ENCODE results near the gene TRAF3IP1.

Gene TRAF3IP1

DNA sequence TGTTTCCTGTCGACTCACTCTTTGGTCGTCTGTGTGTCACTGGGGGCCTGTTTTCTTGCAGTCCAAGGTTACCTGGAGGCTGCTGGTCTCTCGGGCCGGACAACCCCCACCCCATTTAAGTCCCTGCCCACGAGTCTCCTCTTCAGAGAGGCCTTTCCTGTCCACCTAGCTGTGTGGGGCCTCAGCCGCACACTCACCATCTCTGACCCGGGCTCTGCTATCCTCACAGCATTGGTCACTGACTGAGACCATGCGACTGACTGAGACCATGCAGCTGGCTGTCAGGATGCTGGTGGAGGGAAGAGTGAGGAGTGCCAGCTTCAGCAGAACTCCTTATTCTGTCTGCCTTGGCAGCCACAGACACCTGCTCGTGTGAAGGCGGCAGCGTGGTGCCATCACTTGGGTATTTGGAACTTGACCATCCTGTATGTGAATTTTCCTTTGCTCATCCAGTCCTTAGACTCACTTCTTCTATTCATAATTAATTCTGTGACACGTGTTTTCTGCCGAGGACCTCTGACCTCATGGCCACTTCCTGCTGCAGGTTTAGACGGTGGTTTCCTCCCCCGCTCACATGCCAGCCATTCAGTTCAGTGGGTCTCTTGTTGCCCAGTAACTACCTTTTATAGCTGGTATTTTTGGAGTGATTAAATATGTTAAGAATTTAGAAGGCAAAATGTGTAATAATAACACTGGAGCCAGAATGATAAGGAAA, 58.9 kb downstream of the TRAF3IP1 start:
- Histone ChIP-seq H3K36me3 (replicated peaks) (no peaks in the 10 kb centered on the region), H3K4me1 (no peaks in the 10 kb centered on the region), H3K27me3 (ENCODE audit: low read depth) (no peaks in the 10 kb centered on the region), H3K4me3 (no peak overlapping the region), H3K9me3 (no peaks in the 10 kb centered on the region)
- DNase-seq (ENCODE audit: low spot score in 2 of 2) = no peak
- in situ Hi-C loops (cut with MboI; ENCODE audit: low sequenced_read_pairs) = no loop called here

- in situ Hi-C loops (cut with MboI; ENCODE audit: low sequenced_read_pairs) = no loop called here
- no peaks in the 10 kb centered on the region for H3K36me3 ChIP-seq (replicated peaks)
- DNase-seq (ENCODE audit: low spot score in 2 of 2) = no peak
- no peaks in the 10 kb centered on the region for H3K9me3 ChIP-seq
- no peaks in the 10 kb centered on the region for H3K4me1 ChIP-seq
- H3K4me3 ChIP-seq = no peak overlapping the region
- no peaks in the 10 kb centered on the region for H3K27me3 ChIP-seq (ENCODE audit: low read depth)
Measured at GRCh38 chr2:238380336-238380735, 60.0 kb downstream of the TRAF3IP1 start.

DNA sequence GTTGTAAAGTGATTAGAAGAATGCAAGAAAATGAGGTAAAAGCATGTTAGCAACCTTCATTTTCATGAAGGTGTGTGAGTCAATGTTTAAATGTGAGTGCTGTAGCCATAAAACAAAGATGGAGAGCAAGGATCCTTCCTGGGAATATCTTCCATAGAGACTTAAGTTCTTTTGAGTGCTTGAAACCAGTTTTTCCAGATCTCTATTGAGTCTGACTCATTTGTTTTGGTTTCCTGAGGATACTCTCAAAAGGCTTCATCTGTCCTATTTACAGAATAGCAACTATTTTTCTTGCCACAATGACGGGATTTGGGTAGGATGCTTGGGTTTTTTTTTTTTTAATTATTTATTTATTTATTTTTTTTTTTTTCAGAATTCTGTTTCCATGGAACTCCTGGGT, 60.5 kb downstream of the TRAF3IP1 start:
- DNase-seq (ENCODE audit: low spot score in 2 of 2) = no peak
- H3K9me3 ChIP-seq = no peaks in the 10 kb centered on the region
- no peaks in the 10 kb centered on the region for H3K4me1 ChIP-seq
- in situ Hi-C loops (cut with MboI; ENCODE audit: low sequenced_read_pairs) = no loop called here
- H3K36me3 ChIP-seq (replicated peaks) = no peaks in the 10 kb centered on the region
- H3K27me3 ChIP-seq (ENCODE audit: low read depth) = no peaks in the 10 kb centered on the region
- no peak overlapping the region for H3K4me3 ChIP-seq

GRCh38 chr2:238381341-238382115, 61.2 kb downstream of the TRAF3IP1 start:
- Histone ChIP-seq H3K9me3 (no peaks in the 10 kb centered on the region), H3K36me3 (replicated peaks) (no peaks in the 10 kb centered on the region), H3K27me3 (ENCODE audit: low read depth) (no peaks in the 10 kb centered on the region), H3K4me3 (no peak overlapping the region), H3K4me1 (no peaks in the 10 kb centered on the region)
- DNase-seq (ENCODE audit: low spot score in 2 of 2) = no peak
- in situ Hi-C loops (cut with MboI; ENCODE audit: low sequenced_read_pairs) = no loop called here

DNA sequence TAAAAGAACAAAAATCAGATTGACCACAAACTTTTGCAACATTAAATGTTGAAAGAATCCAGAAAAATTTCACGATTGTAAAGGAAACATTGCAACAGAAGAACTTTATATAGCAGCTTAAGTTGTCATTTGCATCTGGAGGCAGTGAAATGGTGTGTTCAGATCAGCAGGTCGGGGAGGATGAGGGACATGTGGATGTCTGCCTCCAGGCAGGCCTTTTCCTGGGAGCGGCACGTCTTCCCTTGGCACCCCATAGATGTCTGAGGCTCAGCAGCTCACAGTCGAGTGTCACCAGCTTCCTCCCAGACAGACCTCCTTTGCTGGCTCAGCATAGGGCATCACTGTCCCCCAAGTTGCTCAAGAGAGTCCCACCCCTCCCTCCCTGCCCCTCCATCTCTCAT, 62.1 kb downstream of the TRAF3IP1 start:
- Histone ChIP-seq H3K36me3 (replicated peaks) (no peaks in the 10 kb centered on the region), H3K4me1 (no peaks in the 10 kb centered on the region), H3K4me3 (no peak overlapping the region), H3K9me3 (no peaks in the 10 kb centered on the region), H3K27me3 (ENCODE audit: low read depth) (no peaks in the 10 kb centered on the region)
- no peak for DNase-seq (ENCODE audit: low spot score in 2 of 2)
- in situ Hi-C loops (cut with MboI; ENCODE audit: low sequenced_read_pairs) = no loop called here

DNA sequence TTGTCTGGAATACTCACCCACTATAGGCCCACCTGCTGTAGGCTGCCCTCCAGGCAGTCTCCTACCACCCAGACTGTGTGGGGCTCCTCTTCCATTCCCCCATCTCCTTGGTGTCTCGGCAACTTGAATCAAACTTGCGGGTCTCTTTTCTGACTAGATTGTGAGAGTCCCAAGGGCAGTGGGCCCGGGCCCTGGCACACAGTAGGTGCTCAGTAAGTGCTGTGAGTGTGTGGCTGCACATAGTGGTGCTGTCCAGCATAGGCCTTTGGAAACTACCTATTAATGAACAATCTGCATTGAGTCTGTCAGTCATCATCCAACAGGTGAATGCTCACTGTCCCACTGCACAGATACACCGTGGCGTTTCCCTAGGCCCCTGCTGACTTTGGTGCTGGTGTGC, 62.8 kb downstream of the TRAF3IP1 start:
- Histone ChIP-seq H3K4me1 (no peaks in the 10 kb centered on the region), H3K9me3 (no peaks in the 10 kb centered on the region), H3K4me3 (no peak overlapping the region), H3K27me3 (ENCODE audit: low read depth) (no peaks in the 10 kb centered on the region), H3K36me3 (replicated peaks) (no peaks in the 10 kb centered on the region)
- no peak for DNase-seq (ENCODE audit: low spot score in 2 of 2)
- in situ Hi-C loops (cut with MboI; ENCODE audit: low sequenced_read_pairs) = no loop called here

- no peaks in the 10 kb centered on the region for H3K27me3 ChIP-seq (ENCODE audit: low read depth)
- in situ Hi-C loops (cut with MboI; ENCODE audit: low sequenced_read_pairs) = no loop called here
- no peak for DNase-seq (ENCODE audit: low spot score in 2 of 2)
- H3K9me3 ChIP-seq = no peaks in the 10 kb centered on the region
- H3K4me1 ChIP-seq = no peaks in the 10 kb centered on the region
- H3K36me3 ChIP-seq (replicated peaks) = no peaks in the 10 kb centered on the region
- H3K4me3 ChIP-seq = no peak overlapping the region
Measured at GRCh38 chr2:238383743-238384380, 63.5 kb downstream of the TRAF3IP1 start.

GRCh38 chr2:238387332-238387731, 67.0 kb downstream of the TRAF3IP1 start:
- H3K27me3 ChIP-seq (ENCODE audit: low read depth) = no peaks in the 10 kb centered on the region
- in situ Hi-C loops (cut with MboI; ENCODE audit: low sequenced_read_pairs) = no loop called here
- no peaks in the 10 kb centered on the region for H3K4me1 ChIP-seq
- no peak for DNase-seq (ENCODE audit: low spot score in 2 of 2)
- no peaks in the 10 kb centered on the region for H3K9me3 ChIP-seq
- H3K36me3 ChIP-seq (replicated peaks) = no peaks in the 10 kb centered on the region
- no peak overlapping the region for H3K4me3 ChIP-seq

GRCh38 chr2:238388794-238389193, 68.5 kb downstream of the TRAF3IP1 start:
- no peak for DNase-seq (ENCODE audit: low spot score in 2 of 2)
- H3K4me3 ChIP-seq = no peak overlapping the region

DNA sequence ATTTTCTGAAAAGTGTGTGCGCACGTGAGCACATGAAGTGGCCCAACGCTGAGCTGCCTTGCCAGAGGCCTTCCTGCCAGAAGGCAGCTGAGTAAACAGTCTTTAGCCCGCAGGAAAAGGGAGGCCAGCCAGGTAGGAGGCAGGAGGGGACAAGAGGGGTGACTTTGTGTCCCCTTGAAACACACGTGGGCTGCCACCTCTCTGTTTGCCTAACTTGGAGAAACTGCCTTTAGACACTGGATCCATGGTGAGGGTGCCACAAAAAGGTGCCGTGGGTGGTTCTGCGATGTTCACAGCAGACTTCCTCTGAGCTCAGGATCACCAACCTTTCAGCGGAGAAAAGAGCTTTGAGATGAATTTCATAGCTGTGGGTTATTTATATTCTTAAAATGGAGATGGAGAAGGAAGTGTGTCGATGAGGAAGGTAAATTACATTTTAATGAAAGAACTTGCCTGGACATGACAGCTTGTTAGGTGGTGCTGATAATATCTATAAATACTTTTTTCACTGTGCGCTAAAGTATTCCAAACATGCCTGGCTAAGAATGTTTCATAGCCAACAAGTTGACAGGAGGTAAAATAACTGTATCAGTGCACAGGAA, 69.8 kb downstream of the TRAF3IP1 start:
- DNase-seq (ENCODE audit: low spot score in 2 of 2) = no peak
- Histone ChIP-seq H3K4me1 (no peaks in the 10 kb centered on the region), H3K4me3 (no peak overlapping the region), H3K9me3 (no peaks in the 10 kb centered on the region), H3K36me3 (replicated peaks) (no peaks in the 10 kb centered on the region), H3K27me3 (ENCODE audit: low read depth) (no peaks in the 10 kb centered on the region)
- in situ Hi-C loops (cut with MboI; ENCODE audit: low sequenced_read_pairs) = no loop called here

More at GRCh38 chr2:238388794-238389193, 68.5 kb downstream of the TRAF3IP1 start:
- in situ Hi-C loops (cut with MboI; ENCODE audit: low sequenced_read_pairs) = no loop called here
- no peaks in the 10 kb centered on the region for H3K9me3 ChIP-seq
- no peaks in the 10 kb centered on the region for H3K36me3 ChIP-seq (replicated peaks)
- no peaks in the 10 kb centered on the region for H3K27me3 ChIP-seq (ENCODE audit: low read depth)
- H3K4me1 ChIP-seq = no peaks in the 10 kb centered on the region

DNA sequence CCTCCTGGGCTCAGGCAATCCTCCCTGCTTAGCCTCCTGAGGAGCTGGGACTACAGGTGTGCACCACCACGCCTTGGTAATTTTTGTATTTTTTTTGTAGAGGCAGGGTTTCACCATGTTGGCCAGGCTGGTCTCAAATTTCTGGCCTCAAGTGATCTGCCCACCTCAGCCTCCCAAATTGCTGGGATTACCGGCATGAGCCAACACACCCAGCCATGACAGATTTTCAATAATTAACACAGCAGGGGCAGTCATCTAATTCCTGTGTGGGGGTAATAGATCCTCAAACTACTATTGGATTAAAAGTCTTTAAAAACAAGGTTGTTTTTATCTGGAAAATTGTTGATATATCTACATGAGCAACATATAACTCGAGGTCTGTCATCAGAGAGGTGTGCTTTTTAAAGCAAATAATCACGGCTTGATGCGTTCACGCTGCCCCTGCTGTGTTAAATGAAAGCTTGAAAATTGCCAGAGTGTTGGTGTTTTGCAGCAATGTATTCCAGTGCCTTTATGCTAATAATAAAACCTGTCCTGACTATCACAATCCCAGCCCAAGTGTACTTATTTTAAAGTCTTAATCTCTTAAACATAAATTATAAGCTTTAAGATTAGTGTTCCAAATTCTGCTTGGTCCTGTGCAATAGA, 70.8 kb downstream of the TRAF3IP1 start:
- in situ Hi-C loops (cut with MboI; ENCODE audit: low sequenced_read_pairs) = no loop called here
- Histone ChIP-seq H3K27me3 (ENCODE audit: low read depth) (no peaks in the 10 kb centered on the region), H3K36me3 (replicated peaks) (no peaks in the 10 kb centered on the region), H3K4me1 (no peaks in the 10 kb centered on the region), H3K4me3 (no peak overlapping the region), H3K9me3 (no peaks in the 10 kb centered on the region)
- no peak for DNase-seq (ENCODE audit: low spot score in 2 of 2)

DNA sequence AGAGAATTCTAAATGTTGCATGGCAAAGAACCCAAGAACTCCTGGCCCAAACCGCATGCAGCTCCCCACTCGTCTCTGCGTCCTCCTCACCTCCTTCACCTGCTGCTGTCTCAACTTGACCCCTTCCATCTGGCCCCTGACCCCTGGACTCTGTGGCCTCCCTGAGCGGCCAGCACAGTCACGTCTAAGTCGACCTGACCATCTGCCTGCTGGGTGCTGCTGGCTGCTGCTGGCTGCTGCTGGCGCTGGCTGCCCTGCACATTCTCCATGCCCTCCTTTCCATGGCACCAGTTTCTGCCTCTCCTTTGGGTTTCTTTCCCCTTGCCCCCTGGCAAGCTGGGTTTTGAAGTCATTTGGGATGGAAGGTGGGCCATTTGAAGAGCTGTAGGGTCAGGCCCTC, 76.3 kb downstream of the TRAF3IP1 start:
- in situ Hi-C loops (cut with MboI; ENCODE audit: low sequenced_read_pairs) = no loop called here
- H3K36me3 ChIP-seq (replicated peaks) = peaks cover 7% of the 10 kb centered on the region
- DNase-seq (ENCODE audit: low spot score in 2 of 2) = no peak
- H3K27me3 ChIP-seq (ENCODE audit: low read depth) = no peaks in the 10 kb centered on the region
- no peaks in the 10 kb centered on the region for H3K9me3 ChIP-seq
- H3K4me3 ChIP-seq = no peak overlapping the region
- H3K4me1 ChIP-seq = peaks cover 6% of the 10 kb centered on the region; the same call in 1 of the 2 replicates

- Histone ChIP-seq H3K4me1 (peaks cover 6% of the 10 kb centered on the region; the same call in 1 of the 2 replicates), H3K36me3 (replicated peaks) (peaks cover 7% of the 10 kb centered on the region), H3K4me3 (no peak overlapping the region), H3K9me3 (no peaks in the 10 kb centered on the region), H3K27me3 (ENCODE audit: low read depth) (no peaks in the 10 kb centered on the region)
- in situ Hi-C loops (cut with MboI; ENCODE audit: low sequenced_read_pairs) = no loop called here
- DNase-seq (ENCODE audit: low spot score in 2 of 2) = no peak
Measured at GRCh38 chr2:238397356-238397755, 77.0 kb downstream of the TRAF3IP1 start.

Data from HAP-1 (cell line).